HFF-Myc (cell line): ENCODE data around the gene MTFR1L.
A peak's percentile ranks its signal among the peaks of the same experiment; 100 is the strongest.

ENCODE experiments used
- DNase-seq: peaks from one replicate; pipeline ENCODE4 v3.0.0-alpha.2; 2011; ENCODE audit warnings: low read depth; ENCODE audit errors: extremely low read depth
- H3K4me3 ChIP-seq: replicated peaks from 2 replicates; pipeline ENCODE4 v1.5.1; 2011; ENCODE audit warnings: low read depth, mild to moderate bottlenecking, control low read depth, low read length
- CTCF ChIP-seq: IDR thresholded peaks from 2 replicates; pipeline ENCODE4 v1.5.1; 2012; ENCODE audit warnings: mild to moderate bottlenecking, low read depth, low read length, control low read depth; ENCODE audit errors: missing control alignments

The MTFR1L gene

GRCh38 chr1:25875856-25876692 lies 56.3 kb downstream of the MTFR1L start:
- DNase-seq = no peak
- no peak for TF ChIP-seq CTCF
- peak overlapping the region; percentile 61 for H3K4me3 ChIP-seq

GRCh38 chr1:25876693-25877077 lies 56.9 kb downstream of the MTFR1L start:
- no peak overlapping the region for H3K4me3 ChIP-seq
- no peak for TF ChIP-seq CTCF
- DNase-seq = no peak

- no peak overlapping the region for H3K4me3 ChIP-seq
- DNase-seq = no peak
- no peak for TF ChIP-seq CTCF
Measured at GRCh38 chr1:25877155-25877554, 57.4 kb downstream of the MTFR1L start.

- no peak for DNase-seq
- TF ChIP-seq CTCF = no peak
- H3K4me3 ChIP-seq = no peak overlapping the region
Measured at GRCh38 chr1:25878690-25879089, 58.9 kb downstream of the MTFR1L start.

- DNase-seq = no peak
- no peak for TF ChIP-seq CTCF
- H3K4me3 ChIP-seq = no peak overlapping the region
Measured at GRCh38 chr1:25879675-25880074, 59.9 kb downstream of the MTFR1L start.

- no peak for DNase-seq
- no peak for TF ChIP-seq CTCF
Measured at GRCh38 chr1:25880518-25880917, 60.8 kb downstream of the MTFR1L start.

GRCh38 chr1:25881266-25881665 lies 61.5 kb downstream of the MTFR1L start:
- no peak for DNase-seq
- no peak overlapping the region for H3K4me3 ChIP-seq
- TF ChIP-seq CTCF = no peak

More at GRCh38 chr1:25880518-25880917, 60.8 kb downstream of the MTFR1L start:
- no peak overlapping the region for H3K4me3 ChIP-seq
